Occipital lobe (tissue), 2 donors: Measurements from ENCODE around the gene ACTR6. TPM values are rescaled to one million over a fixed set of nuclear protein-coding genes. Genes with fewer than 3 reads are reported as not detected.
"Not testable (repeated sequence)": the region's sequence is repeated elsewhere in the genome, so short reads cannot be mapped to it uniquely, and the experiment has no call there.

ENCODE experiments used
- DNase-seq: peaks from one replicate; lab custom pipeline; 2025; lab: John Stamatoyannopoulos, UW
- total RNA-seq: library from RNA; depleted of rRNA; stranded (reverse); fragments of >200 nt; gene quantifications from one replicate; pipeline ENCODE4 v1.2.3, GENCODE V29; 2014

Gene ACTR6
- total RNA-seq, 1 donor from 2014 or later, result 50.5 TPM

DNA sequence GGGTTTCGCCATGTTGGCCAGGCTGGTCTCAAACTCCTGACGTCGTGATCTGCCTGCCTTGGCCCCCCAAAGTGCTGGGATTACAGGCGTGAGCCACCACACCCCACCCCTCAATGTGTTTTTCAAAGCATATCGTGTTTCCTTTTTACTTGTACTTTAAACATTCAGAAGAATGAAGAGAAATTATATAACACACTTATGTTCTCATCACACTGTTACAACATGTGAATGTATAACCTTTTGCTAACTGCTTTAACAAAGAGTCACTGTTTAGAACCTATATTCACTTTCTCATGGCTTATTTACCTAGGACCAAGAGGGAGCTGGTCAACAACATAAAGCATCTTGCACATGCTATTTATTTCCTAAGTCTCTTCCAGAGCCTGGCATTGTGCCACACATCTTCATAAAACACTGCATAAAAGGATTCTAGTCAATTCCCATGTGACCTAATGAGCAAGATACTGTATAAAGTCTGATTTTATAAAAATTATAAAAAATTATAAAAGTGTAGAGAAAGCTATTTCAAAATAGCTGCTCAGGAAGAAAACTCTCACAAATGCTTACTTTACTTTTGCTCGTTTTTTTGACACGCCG, 16.0 kb upstream of the ACTR6 start:
- no peak for DNase-seq

DNA sequence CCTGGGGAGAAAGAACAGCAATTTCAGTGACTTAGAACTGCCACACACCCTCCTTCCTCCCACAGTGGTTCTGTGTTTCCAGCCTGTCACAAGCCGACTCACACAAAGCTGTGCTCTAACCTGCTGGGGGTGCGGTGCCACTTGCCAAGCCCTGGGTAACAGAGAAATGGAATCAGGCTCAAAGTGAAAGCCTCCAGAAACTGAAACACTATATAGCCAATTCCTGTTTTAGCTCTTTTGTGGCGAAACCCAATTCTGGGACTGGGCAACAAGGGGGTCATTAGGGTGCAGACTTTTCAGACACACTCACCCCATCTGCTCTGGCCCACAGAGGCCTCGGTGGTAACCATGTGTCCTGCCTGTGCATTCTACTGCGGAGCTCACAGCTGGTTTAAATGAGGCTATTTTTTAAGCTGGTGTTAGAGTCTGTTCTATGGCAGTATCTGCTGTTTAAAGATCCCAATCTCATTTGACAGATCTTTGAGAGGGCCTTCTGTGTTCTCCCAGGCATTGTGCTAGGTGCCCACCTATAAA, 15.2 kb upstream of the ACTR6 start:
- peak; percentile 11 for DNase-seq

DNA sequence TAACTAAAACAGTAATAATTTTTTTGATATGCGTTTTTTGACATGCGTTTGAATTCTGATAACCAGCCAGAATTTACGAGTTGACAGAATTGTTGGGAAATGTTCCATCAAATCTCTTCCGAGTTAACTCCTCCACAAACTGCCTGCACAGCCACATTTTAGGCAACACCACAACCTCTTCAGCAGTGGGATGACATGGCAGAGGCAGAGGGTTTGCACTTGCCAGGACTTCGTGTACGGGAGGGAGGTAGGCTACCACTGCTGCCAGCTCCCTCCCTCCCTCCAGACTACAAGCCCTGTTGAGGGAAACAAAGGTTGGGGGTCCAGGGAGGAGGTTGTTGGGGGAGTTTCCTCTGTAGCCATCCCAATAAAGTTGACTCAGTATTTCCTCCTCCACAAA, 14.5 kb upstream of the ACTR6 start:
- DNase-seq, result no peak

DNA sequence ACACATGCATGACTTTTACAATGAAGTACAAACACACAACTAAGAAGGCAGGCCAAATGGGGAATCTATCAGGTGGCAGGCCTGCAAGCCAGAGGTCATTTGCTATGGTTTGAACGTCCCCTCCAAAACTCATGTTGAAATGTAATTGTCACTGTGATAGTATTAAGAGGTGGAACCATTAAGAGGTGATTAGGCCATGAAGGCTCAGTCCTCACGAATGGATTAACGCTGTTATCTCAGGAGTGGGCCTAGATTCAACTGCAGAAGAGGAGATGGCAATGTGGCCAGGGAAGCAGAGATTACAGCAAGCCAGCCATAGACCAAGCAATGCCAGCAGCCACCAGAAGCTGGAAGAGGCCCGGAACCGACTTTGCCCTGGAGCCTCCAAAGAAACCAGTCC, 13.5 kb upstream of the ACTR6 start:
- DNase-seq, result no peak

DNA sequence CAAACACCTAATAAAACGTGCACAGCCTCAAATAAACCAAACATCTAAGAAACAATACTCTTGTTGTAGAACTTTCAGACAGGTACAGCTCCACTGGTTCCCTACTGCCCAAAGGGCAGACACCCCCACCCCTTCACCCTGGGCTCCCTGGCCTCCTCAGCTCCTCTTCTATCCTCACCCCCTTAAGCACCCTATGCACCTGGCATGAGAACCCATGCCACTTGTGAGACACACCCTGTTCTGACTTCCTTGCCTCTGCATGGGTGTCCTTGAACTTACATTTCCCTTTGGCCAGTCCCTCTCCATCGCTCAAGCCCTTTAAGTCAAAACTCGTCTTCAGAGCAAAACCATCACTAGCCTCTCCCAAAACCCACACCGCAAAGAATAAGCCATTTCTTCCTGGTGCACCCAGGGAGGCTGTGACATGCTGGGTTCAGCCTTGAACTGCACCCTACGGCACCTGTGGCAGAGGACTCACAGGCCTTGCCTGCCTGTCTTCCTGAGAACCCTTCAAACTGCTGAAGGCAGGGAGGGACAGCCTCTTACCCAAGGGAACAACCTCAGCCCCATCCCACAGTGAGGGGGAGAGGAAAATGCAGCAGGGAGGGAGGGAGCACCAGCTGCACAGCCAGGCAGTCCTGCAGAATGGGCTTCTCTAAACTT, 12.6 kb upstream of the ACTR6 start:
- no peak for DNase-seq

DNA sequence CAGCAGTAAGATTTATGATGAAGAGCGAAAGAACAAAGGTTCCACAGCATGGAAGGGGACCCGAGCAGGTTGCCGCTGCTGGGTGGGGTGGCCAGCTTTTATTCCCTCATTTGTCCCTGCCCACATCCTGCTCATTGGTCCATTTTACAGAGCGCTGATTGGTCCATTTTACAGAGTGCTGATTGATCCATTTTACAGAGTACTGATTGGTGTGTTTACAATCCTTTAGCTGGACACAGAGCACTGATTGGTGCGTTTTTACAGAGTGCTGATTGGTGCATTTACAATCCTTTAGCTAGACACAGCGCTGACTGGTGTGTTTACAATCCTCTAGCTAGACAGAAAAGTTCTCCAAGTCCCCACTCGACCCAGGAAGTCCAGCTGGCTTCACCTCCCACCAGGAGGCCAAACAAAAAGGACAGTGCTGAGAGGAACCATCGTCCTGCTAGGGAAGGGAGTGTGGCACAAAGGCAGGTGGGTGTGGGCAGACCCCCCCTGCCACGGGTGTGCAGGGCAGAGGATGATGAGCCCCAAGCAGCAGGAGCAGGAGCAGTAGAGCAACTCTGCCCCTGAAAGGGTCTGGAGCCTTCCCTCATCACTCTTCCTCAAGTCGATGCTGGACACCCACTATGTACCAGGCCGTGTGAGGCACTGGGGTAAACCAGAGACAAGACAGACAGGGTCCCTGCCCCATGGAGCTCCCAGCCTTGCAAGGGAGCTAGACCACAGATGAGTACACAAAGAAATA, 11.6 kb upstream of the ACTR6 start:
- DNase-seq, result not testable (repeated sequence)

DNA sequence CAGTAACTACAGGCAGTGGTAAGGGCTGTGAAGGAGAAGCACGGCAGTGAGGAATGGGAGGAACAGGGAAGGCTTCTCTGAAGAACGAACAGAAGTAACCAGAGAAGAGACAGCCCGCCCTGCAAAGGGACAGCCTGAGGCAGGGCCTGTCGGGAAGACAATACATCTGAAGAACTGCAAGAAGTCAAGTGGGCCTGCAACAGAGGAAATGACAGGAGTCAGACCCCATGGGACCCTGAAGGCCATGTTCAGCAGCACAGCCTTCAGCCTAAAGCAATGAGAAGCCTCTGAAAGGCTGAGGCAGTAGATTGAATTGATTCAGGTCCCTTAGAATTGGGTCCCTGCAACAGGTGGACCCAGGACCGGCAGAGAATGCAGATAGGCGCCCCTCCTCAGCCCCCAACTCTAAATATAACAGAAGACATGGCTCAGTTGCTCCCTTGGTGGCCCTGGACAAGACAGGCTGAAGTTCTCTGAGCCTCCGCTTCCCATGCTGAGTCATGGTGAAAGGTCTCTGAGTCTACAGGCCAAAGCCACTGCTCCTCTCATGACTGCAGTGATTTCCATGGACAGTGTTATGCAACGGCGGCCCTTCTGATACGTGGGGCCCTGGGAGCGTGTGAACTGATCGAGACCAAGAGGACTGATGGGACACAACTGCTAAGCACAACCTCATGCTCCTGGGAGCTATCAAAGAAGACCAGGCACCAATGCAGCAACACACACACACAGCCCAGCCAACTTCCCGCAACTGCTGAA, 10.8 kb upstream of the ACTR6 start:
- DNase-seq, result no peak

DNA sequence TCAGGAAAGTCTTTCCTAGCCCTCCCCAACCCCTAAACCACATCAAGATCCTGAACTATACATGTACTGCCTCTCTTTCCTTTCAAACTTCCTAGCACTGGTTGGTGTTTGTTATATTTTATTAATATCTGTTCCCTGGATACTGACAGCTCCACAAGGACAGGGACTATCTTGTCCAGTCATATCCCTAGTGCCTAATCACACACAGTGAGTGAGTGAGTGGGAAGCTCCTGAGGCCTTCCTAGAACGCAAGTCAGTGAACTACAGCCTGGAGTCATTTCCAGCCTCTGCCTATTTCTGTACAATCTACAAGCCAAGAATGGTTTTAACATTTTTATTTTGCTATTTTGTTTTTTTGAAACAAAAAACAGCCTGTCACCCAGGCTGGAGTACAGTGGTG, 7.5 kb upstream of the ACTR6 start:
- DNase-seq, result no peak

DNA sequence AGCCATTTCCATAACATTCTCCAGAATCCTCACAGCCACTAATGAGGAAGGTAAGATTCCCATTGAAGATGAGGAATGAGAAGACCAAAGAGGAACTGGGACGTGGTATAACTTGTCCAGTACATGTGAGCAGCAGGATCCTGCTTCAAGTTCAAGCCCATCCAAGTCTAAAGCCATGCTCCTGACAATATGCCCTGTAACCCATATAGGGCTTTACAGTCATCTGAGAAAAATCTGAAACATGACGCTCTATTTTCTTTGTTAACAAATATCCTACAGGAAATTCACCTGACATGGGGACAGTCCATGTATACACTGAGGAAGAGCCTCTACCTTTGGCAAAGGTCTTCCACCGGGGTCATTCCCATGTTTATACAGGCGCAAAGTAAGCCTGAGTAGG, 3.1 kb upstream of the ACTR6 start:
- no peak for DNase-seq

DNA sequence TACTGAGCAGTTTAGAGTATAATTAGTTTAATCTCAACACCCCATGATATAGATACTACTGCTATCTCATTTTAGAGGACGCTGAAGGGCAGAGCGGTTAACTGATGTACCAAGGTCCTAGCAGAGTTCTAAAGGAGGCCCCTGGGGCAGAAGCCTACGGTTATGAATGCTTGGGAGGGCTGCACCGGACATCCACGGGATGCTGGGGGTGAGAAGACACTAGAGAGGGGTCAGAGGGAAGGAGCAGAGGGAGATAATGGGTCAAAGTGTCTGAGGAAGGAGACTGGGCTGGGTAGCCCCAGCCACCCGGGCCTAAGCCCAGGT, 1.6 kb upstream of the ACTR6 start:
- DNase-seq, result no peak

DNA sequence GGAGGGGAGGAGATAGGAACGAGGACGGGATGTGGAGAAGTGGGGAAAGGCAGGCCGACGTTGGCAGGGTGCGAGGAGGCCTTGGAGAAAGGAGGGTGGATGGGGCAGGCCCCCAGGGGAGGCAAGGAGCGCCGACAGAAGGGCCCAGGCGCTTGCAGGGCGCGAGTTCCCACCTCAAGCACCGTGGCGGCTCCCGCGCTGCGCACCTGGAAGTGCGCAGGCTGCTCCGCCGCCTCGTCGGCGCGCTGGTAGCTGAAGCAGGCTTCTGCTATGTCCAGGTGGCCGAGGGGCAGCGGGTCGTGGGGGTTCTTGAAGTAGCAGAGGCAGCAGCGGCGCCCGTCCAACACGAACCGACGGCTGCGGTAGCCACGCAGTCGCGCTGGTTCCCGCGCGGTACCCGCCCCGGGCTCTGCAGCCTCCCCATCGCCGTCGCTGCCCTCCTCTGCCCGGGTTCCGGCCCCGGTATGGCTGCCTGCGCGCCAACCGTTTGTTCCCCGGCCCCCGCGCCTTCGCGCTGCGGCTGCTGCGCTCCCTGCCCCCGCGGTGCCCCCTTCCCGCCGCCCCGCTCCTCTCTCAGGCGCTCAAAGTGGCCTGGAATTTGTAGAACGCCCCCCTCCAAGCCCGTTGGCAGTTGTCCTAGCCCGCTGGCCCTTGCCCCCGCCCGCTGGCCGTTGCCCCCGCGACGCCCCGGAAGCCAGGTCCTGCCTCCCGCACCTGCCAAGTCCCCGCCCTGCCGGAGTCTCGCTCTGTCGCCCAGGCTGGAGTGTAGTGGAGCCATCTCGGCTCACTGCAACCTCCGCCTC, 1.1 kb upstream of the ACTR6 start:
- peak; percentile 21 for DNase-seq

DNA sequence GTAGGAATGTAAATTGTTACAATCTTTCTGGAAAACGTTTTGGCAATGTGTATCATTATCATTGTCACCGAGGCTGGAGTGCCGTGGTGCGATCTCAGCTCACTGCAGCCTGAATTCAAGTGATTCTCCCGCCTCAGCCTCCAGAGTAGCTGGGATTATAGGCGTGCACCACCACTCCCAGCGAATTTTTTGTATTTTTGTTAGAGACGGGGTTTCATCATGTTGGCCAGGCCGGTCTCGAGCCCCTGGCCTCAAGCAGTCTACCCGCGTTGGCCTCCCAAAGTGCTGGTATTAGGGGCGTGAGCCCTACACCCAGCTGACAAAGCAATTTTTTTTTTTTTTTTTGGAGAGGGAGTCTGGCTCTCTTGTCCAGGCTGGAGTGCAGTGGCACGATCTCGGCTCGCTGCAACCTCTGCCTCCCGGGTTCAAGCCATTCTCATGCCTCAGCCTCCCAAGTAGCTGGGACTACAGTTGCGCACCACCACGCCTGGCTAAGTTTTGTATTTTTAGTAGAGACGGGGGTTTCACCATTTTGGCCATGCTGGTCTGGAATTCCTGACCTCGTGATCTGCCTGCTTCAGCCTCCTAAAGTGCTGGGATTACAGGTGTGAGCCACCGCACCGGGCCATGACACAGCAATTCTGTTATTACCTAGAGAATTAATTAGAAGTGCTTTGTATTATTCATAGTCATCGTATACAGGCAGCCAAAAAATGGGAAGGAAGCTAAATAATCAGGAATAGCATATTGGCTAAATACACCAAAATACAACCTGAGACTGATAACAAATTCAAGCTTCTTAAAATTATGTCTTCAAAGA, 1.2 kb downstream of the ACTR6 start:
- no peak for DNase-seq

DNA sequence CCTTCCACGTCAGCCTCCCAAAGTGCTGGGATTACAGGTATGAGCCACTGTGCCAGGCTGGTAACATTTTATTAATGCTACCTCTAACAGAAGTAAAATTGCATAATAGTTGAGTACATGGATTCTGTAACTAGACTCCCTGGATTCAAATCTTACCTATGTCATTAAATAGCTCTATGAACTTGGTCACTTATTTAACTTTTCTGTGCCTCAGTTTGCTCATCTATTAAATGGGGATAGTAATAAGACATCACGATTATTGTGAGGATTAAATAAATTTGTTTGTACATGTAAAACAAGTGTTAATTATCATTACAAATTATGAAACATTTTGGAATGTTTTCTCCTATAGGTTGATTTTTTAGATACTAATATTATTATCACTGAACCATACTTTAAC, 6.7 kb downstream of the ACTR6 start:
- no peak for DNase-seq

DNA sequence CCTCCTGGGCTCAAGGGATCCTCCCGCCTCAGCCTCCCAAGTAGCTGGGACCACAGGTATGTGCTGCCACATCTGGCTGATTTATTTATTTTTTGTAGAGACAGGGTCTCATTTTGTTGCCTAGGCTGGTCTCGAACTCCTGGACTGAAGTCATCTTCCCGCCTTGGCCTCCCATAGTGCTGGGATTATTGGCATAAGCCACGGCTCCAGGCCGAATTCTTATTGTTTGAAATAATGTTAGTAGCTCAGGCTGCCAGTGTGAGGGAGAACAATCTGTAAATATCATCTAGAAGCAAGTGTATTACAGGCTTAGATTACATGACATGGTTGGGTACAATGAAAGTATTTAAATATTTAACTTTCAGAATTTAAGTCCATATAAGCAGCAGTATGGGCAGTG, 8.2 kb downstream of the ACTR6 start:
- DNase-seq, result no peak

DNA sequence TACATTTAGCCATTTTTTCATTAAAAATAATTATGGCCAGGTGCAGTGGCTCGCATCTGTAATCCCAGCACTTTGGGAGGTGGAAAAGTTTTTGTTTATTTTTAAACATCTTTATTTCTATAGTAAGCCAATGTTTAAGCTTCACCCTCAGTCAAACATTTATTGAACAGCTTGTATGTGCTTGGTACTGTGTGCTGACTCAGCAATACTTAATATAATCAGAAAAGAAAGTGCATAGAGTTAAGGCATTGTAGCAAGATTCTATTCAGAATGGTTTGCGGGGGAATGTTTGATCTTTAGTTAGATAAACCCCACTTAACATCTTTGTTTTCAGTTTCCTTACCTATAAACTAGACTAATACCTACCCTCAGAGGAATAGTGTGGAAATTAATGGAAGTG, 11.1 kb downstream of the ACTR6 start:
- DNase-seq, result no peak

DNA sequence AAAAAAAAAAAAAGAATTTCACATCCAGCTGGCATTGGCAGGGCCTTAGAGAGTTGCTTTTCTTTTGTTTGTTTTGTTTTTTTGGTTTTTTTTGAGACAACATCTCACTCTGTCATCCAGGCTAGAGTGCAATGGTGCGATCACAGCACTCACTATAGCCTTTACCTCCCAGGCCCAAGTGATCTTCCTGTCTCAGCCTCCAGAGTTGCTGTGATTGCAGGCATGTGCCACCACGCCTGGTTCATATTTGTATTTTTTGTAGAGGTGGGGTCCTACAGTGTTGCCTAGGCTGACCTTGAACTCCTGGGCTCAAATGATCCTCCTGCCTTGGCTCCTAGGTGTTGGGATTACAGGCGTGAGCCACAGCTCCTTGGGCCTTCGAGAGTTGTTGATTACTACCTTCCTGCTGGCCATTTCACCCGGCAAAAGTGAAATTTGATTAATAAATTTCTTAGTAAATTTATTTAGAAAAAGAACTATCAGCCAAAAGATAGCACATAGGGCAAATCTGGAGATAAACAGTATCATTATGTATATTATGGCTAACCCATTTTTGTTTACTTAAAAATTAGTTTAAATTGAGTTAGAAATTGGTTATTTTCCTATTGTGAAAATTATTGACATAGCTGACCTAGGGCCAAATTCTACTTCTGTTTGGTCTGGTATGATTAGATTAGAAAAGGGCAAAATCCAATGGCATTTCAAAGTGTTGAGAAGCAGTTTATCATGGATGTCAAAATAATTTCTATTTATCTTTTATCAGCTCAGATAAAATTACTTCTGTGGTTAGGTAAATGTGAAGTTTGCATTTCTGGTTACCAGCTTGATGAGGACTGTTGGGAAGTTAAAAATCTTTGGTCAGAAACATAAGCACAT, 12.6 kb downstream of the ACTR6 start:
- no peak for DNase-seq

DNA sequence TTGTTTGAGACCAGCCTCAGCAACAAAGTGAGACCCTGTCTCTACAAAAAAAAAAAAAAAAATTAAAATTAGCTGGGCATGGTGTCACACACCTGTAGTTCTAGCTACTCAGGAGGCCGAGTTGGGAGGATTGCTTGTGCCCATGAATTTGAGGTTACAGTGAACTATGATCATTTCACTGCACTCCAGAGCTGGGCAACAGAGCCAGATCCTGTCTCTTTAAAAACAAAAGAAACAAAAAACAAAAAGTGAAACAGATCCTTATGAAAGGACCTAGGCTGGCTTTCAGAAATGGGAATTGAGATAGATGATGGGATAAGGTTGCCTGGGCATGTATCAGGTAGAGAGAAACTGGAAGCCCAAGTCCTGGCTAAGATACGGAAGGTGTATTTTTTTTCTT, 13.9 kb downstream of the ACTR6 start:
- DNase-seq, result no peak

DNA sequence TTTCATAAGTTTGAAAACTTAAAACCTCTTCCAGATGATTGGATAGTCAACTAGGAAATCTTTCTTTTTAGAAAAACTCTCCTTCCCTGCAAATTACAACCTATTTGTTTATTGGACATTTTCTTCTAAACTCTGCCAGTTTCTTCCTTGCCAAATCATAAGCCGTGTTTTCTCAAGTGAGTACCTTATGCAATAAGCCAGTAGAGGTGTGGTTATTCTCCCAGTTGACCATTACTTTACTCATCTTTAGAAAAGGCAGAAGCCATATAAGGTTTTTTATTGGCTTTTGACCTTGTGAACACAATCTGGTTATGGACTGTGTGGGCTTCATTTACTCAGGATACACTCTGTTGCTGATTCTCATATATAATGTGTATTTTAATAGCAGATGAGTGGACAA, 14.6 kb downstream of the ACTR6 start:
- no peak for DNase-seq

DNA sequence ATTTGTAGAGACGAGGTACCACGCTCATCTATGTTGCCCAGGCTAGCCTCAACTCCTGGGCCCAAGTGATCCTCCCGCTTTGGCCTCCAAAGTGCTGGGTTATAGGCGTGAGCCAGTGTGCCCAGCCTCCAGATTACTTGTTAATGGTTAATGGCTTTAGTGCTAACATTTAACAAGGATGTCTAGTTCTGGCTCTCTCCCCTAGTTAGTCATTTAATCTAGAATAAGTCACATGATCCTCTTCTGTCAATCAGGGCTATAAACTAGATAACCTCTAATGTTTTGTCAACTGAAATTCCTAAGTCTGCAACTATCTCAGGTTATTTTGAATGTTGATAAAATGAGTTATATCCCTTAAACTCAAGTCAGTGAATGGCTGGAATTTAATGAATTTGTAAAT, 15.7 kb downstream of the ACTR6 start:
- no peak for DNase-seq
